HCT116 (cell line): ENCODE measurements around the gene PLA2G2D. TPM values are rescaled to one million over a fixed set of nuclear protein-coding genes. Genes with fewer than 3 reads are reported as not detected.

Experiments used
- ATAC-seq: fragments of 200-7000 bp; cut with Tn5 transposase; 2 replicates; pipeline ENCODE4 v1.9.1; 2020; ENCODE audit warnings: mild to moderate bottlenecking, moderate library complexity
- BruUV-seq: library from RNA; stranded (reverse); fragments of 400-500 nt; replicated peaks from 2 replicates; lab custom pipeline; 2021; lab: Mats Ljungman, UMichigan
- CTCF ChIA-PET: fragments of 300-600 bp; sonication (Branson Sonifier 250); formaldehyde crosslinking; loops from one replicate; lab custom pipeline; 2021; ENCODE audit warnings: antibody characterized with exemption; lab: Charles Lee
- POLR2A ChIA-PET: fragments of 300-600, 350-600 bp; sonication (Branson Sonifier 250); formaldehyde crosslinking; loops from one replicate; lab custom pipeline; 2021; ENCODE audit warnings: antibody characterized with exemption; lab: Charles Lee
- RAD21 ChIA-PET, 2 experiments: fragments of 300-600 bp; sonication (Branson Sonifier 250); formaldehyde crosslinking; loops; one replicate each; lab custom pipeline; 2023; ENCODE audit warnings: low total read pairs in 2 of 2; ENCODE audit not compliant: uncharacterized antibody in 2 of 2, unreplicated experiment in 2 of 2, low non-redundant PET in 1 of 2; lab: Charles Lee
- DNase-seq: peaks from one replicate; pipeline ENCODE4 v3.0.0-alpha.2; 2010; ENCODE audit warnings: low read depth, low spot score
- H2AFZ ChIP-seq: fragments of 200-600 bp; shearing (Covaris generic), sonication (generic); 2 replicates; pipeline ENCODE4 v1.6.1; 2017; ENCODE audit warnings: low read depth, mixed run types, mixed read lengths, antibody characterized with exemption, low read length; ENCODE audit not compliant: poor library complexity, severe bottlenecking
- H3K27ac ChIP-seq: 2 replicates; pipeline ENCODE4 v1.5.1; 2012; ENCODE audit warnings: low read depth, low read length
- H3K27me3 ChIP-seq: fragments of 200-600 bp; sonication (generic); 2 replicates; pipeline ENCODE4 v1.6.1; 2016; ENCODE audit warnings: mixed run types, low read length, mixed read lengths; ENCODE audit not compliant: insufficient read depth
- H3K36me3 ChIP-seq, 2 experiments: fragments of 200-500 bp in 1 of 2; fragments of 200-600 bp in 1 of 2; sonication (Bioruptor generic) in 1 of 2; sonication (generic) in 1 of 2; 2 replicates each; pipeline versions ENCODE4 v1.5.1 to v1.6.1; 2014 to 2016; ENCODE audit warnings: low read length in 2 of 2, inconsistent platforms in 1 of 2, mixed read lengths in 1 of 2, mixed run types in 1 of 2; ENCODE audit not compliant: insufficient read depth in 2 of 2, control insufficient read depth in 1 of 2
- H3K4me1 ChIP-seq, 2 experiments: fragments of 200-600 bp in 1 of 2; sonication (generic) in 1 of 2; 2 replicates each; pipeline versions ENCODE4 v1.5.1 to v1.6.1; 2012 to 2017; ENCODE audit warnings: low read length in 2 of 2, inconsistent platforms in 1 of 2, mild to moderate bottlenecking in 1 of 2, mixed read lengths in 1 of 2, mixed run types in 1 of 2, moderate library complexity in 1 of 2; ENCODE audit not compliant: insufficient read depth in 2 of 2, control insufficient read depth in 1 of 2
- H3K4me2 ChIP-seq: fragments of 200-600 bp; sonication (generic); 2 replicates; pipeline ENCODE4 v1.6.1; 2017; ENCODE audit warnings: mixed run types, low read length, mixed read lengths
- H3K4me3 ChIP-seq, 2 experiments: fragments of 200-600 bp in 1 of 2; sonication (generic) in 1 of 2; replicated peaks in 1 of 2; 2 replicates each; pipeline ENCODE4 v1.5.1; 2011 to 2016; ENCODE audit warnings: low read length in 2 of 2, control low read depth in 1 of 2, low read depth in 1 of 2, mild to moderate bottlenecking in 1 of 2, mixed read lengths in 1 of 2, mixed run types in 1 of 2
- H3K79me2 ChIP-seq: fragments of 200-600 bp; sonication (generic); 2 replicates; pipeline ENCODE4 v1.6.1; 2017; ENCODE audit warnings: mild to moderate bottlenecking, mixed run types, low read length, moderate library complexity, mixed read lengths; ENCODE audit not compliant: insufficient read depth
- H3K9ac ChIP-seq: fragments of 200-600 bp; sonication (generic); 2 replicates; pipeline ENCODE4 v1.6.1; 2016; ENCODE audit warnings: low read length, mixed read lengths
- H3K9me2 ChIP-seq: fragments of 200-600 bp; sonication (generic), shearing (Covaris generic); 2 replicates; pipeline ENCODE4 v1.6.1; 2017; ENCODE audit warnings: mixed run types, mild to moderate bottlenecking, moderate library complexity; ENCODE audit not compliant: insufficient read depth
- H3K9me3 ChIP-seq, 2 experiments: fragments of 200-500 bp in 1 of 2; fragments of 200-600 bp in 1 of 2; sonication (Bioruptor generic) in 1 of 2; sonication (generic) in 1 of 2; 2 replicates each; pipeline ENCODE4 v1.6.1; 2014 to 2017; ENCODE audit warnings: low read length in 2 of 2, mixed read lengths in 2 of 2, inconsistent platforms in 1 of 2, low read depth in 1 of 2, mild to moderate bottlenecking in 1 of 2, mixed run types in 1 of 2, moderate library complexity in 1 of 2; ENCODE audit not compliant: control insufficient read depth in 1 of 2, insufficient read depth in 1 of 2
- H4K20me1 ChIP-seq: fragments of 200-600 bp; sonication (generic), shearing (Covaris generic); 2 replicates; pipeline ENCODE4 v1.6.1; 2017; ENCODE audit warnings: mixed run types, mild to moderate bottlenecking, moderate library complexity; ENCODE audit not compliant: insufficient read depth
- ATF3 ChIP-seq: IDR thresholded peaks from 2 replicates; pipeline ENCODE4 v1.6.1; 2012
- CBX3 ChIP-seq: IDR thresholded peaks from 2 replicates; pipeline ENCODE4 v1.6.1; 2012; ENCODE audit warnings: low read depth
- CEBPB ChIP-seq: IDR thresholded peaks from 2 replicates; pipeline ENCODE4 v1.6.1; 2012; ENCODE audit warnings: low read depth
- EGR1 ChIP-seq: IDR thresholded peaks from 2 replicates; pipeline ENCODE4 v1.6.1; 2012; ENCODE audit warnings: low read depth
- ELF1 ChIP-seq: IDR thresholded peaks from 2 replicates; pipeline ENCODE4 v1.6.1; 2012; ENCODE audit warnings: low read depth, borderline replicate concordance
- EZH2 ChIP-seq: fragments of 200-600 bp; sonication (generic); IDR thresholded peaks from 2 replicates; pipeline ENCODE4 v1.6.1; 2017; ENCODE audit warnings: antibody characterized with exemption, mixed run types
- FOSL1 ChIP-seq: IDR thresholded peaks from 2 replicates; pipeline ENCODE4 v1.6.1; 2012; ENCODE audit warnings: low read depth
- POLR2AphosphoS5 ChIP-seq: IDR thresholded peaks from 2 replicates; pipeline ENCODE4 v1.6.1; 2011; ENCODE audit warnings: mild to moderate bottlenecking, low read depth, low read length, moderate library complexity
- RAD21 ChIP-seq: IDR thresholded peaks from 2 replicates; pipeline ENCODE4 v1.6.1; 2012; ENCODE audit warnings: low read depth, mild to moderate bottlenecking
- REST ChIP-seq: IDR thresholded peaks from 2 replicates; pipeline ENCODE4 v1.6.1; 2012; ENCODE audit warnings: low read depth
- SP1 ChIP-seq: IDR thresholded peaks from 2 replicates; pipeline ENCODE4 v1.6.1; 2012; ENCODE audit warnings: low read depth
- ZBTB33 ChIP-seq: IDR thresholded peaks from 2 replicates; pipeline ENCODE4 v1.6.1; 2011; ENCODE audit warnings: mild to moderate bottlenecking, low read length, moderate library complexity; ENCODE audit not compliant: insufficient replicate concordance; ENCODE audit errors: extremely low read depth
- intact Hi-C: fragments of 100-400 bp; cut with micrococcal nuclease; formaldehyde crosslinking; loops from 2 replicates; pipeline ENCODE4 v1.10.0; 2022
- total RNA-seq: library from RNA; stranded (reverse); gene quantifications from one replicate; pipeline ENCODE4 v1.2.1, GENCODE V29; 2021; ENCODE audit not compliant: unreplicated experiment

The PLA2G2D gene
- total RNA-seq, 1 experiment from 2014 or later = not detected

GRCh38 chr1:20105856-20106255 lies 13.5 kb downstream of the PLA2G2D start (continued):
- TF ChIP-seq REST = no peak

GRCh38 chr1:20102875-20103274 lies 16.5 kb downstream of the PLA2G2D start:
- intact Hi-C loops = no loop called here
- H3K9me3 ChIP-seq = no peaks in the 10 kb centered on the region
- CTCF ChIA-PET = no interaction called here
- DNase-seq (no peak), ATAC-seq (no peak)
- H3K4me2 ChIP-seq = no peak overlapping the region
- no peaks in the 10 kb centered on the region for H3K27me3 ChIP-seq
- RAD21 ChIA-PET = no interaction called here
- peaks cover 0 to 4% of the 10 kb centered on the region in 2 experiments; a peak in 1 of 4 replicates for H3K4me1 ChIP-seq
- no peak overlapping the region for H2AFZ ChIP-seq
- H3K36me3 ChIP-seq = no peaks in the 10 kb centered on the region
- no peak overlapping the region for H3K27ac ChIP-seq
- H4K20me1 ChIP-seq = no peaks in the 10 kb centered on the region
- H3K9ac ChIP-seq = no peak overlapping the region
- H3K4me3 ChIP-seq = no peak overlapping the region
- no TSS peak for BruUV-seq
- no peaks in the 10 kb centered on the region for H3K9me2 ChIP-seq
- POLR2A ChIA-PET = no interaction called here
- TF ChIP-seq CBX3 = no peak
- no peak for TF ChIP-seq ZBTB33
- TF ChIP-seq ATF3 = no peak
- TF ChIP-seq FOSL1 = no peak
- no peak for TF ChIP-seq EGR1
- TF ChIP-seq ELF1 = no peak
- no peak for TF ChIP-seq RAD21
- TF ChIP-seq EZH2 = no peak
- TF ChIP-seq CEBPB = no peak
- TF ChIP-seq SP1 = no peak
- TF ChIP-seq POLR2AphosphoS5 = no peak
- no peaks in the 10 kb centered on the region for H3K79me2 ChIP-seq
